PC-9 (cell line): ENCODE results near the gene RAET1E. TPM values are rescaled to one million over a fixed set of nuclear protein-coding genes. Genes with fewer than 3 reads are reported as not detected.

ENCODE experiments used
- BruUV-seq: library from RNA; stranded (reverse); fragments of 400-500 nt; replicated peaks from 2 replicates; lab custom pipeline; 2021; lab: Mats Ljungman, UMichigan
- CTCF ChIA-PET: fragments of 300-600 bp; sonication (Branson Sonifier 250); formaldehyde crosslinking; loops from one replicate; lab custom pipeline; 2022; ENCODE audit warnings: antibody characterized with exemption; lab: Charles Lee
- POLR2A ChIA-PET: fragments of 300-600 bp; sonication (Branson Sonifier 250); formaldehyde crosslinking; loops from one replicate; lab custom pipeline; 2022; ENCODE audit warnings: antibody characterized with exemption; ENCODE audit not compliant: unreplicated experiment; lab: Charles Lee
- DNase-seq, 2 experiments: peaks; one replicate each; pipeline versions ENCODE4 v3.0.0 to v3.0.0-alpha.2; 2015 to 2022; ENCODE audit warnings: mixed read lengths in 1 of 2
- H2AFZ ChIP-seq: fragments of 200-600 bp; sonication (generic); 2 replicates; pipeline ENCODE4 v1.8.1; 2017; ENCODE audit warnings: antibody characterized with exemption
- H3F3A ChIP-seq: fragments of 200-600 bp; sonication (generic); 2 replicates; pipeline ENCODE4 v1.8.1; 2017; ENCODE audit warnings: antibody characterized with exemption, mild to moderate bottlenecking, low read depth; ENCODE audit not compliant: insufficient read depth
- H3K27ac ChIP-seq: fragments of 200-600 bp; sonication (generic); 2 replicates; pipeline ENCODE4 v1.6.1; 2016; ENCODE audit warnings: mixed run types
- H3K27me3 ChIP-seq: fragments of 200-600 bp; sonication (generic); 2 replicates; pipeline ENCODE4 v1.6.1; 2016; ENCODE audit warnings: low read depth, mixed run types; ENCODE audit not compliant: insufficient read depth
- H3K36me3 ChIP-seq: fragments of 200-600 bp; sonication (generic); 2 replicates; pipeline ENCODE4 v1.6.1; 2016; ENCODE audit warnings: low read depth, mixed run types
- H3K4me1 ChIP-seq: fragments of 200-600 bp; sonication (generic); replicated peaks from 2 replicates; pipeline ENCODE4 v1.6.1; 2016; ENCODE audit warnings: mixed run types; ENCODE audit not compliant: insufficient read depth
- H3K4me2 ChIP-seq: fragments of 200-600 bp; sonication (generic); 2 replicates; pipeline ENCODE4 v1.6.1; 2017; ENCODE audit warnings: mixed run types
- H3K4me3 ChIP-seq: fragments of 200-600 bp; sonication (generic); 2 replicates; pipeline ENCODE4 v1.6.1; 2016; ENCODE audit warnings: mixed run types
- H3K79me2 ChIP-seq: fragments of 200-600 bp; sonication (generic); 2 replicates; pipeline ENCODE4 v1.6.1; 2017; ENCODE audit warnings: low read depth, mixed run types
- H3K9me2 ChIP-seq: fragments of 200-600 bp; sonication (generic); 2 replicates; pipeline ENCODE4 v1.8.1; 2017; ENCODE audit warnings: mild to moderate bottlenecking; ENCODE audit not compliant: insufficient read depth
- H3K9me3 ChIP-seq: fragments of 200-600 bp; sonication (generic); 2 replicates; pipeline ENCODE4 v1.8.1; 2016; ENCODE audit warnings: low read depth; ENCODE audit not compliant: insufficient read depth
- H4K20me1 ChIP-seq: fragments of 200-600 bp; sonication (generic); 2 replicates; pipeline ENCODE4 v1.8.1; 2017; ENCODE audit not compliant: insufficient read depth
- EZH2 ChIP-seq: fragments of 200-600 bp; sonication (generic); IDR thresholded peaks from 2 replicates; pipeline ENCODE4 v1.8.0; 2017; ENCODE audit warnings: antibody characterized with exemption, low read depth
- intact Hi-C: fragments of 100-400 bp; cut with micrococcal nuclease; formaldehyde crosslinking; loops from one replicate; pipeline ENCODE4 v1.10.0; 2022; ENCODE audit not compliant: unreplicated experiment
- total RNA-seq: library from RNA; stranded (reverse); gene quantifications from 2 replicates; pipeline ENCODE4 v1.2.3, GENCODE V29; 2021
- TF ChIP-seq, protein P1 (sequence below): fragments of 200-600 bp; sonication (generic); conservative IDR thresholded peaks from 2 replicates; pipeline ENCODE4 v1.6.1; 2017; ENCODE audit warnings: mixed run types, antibody characterized with exemption, mild to moderate bottlenecking, moderate library complexity

Gene RAET1E
- total RNA-seq, 1 experiment from 2014 or later, result 0.20 TPM

DNA sequence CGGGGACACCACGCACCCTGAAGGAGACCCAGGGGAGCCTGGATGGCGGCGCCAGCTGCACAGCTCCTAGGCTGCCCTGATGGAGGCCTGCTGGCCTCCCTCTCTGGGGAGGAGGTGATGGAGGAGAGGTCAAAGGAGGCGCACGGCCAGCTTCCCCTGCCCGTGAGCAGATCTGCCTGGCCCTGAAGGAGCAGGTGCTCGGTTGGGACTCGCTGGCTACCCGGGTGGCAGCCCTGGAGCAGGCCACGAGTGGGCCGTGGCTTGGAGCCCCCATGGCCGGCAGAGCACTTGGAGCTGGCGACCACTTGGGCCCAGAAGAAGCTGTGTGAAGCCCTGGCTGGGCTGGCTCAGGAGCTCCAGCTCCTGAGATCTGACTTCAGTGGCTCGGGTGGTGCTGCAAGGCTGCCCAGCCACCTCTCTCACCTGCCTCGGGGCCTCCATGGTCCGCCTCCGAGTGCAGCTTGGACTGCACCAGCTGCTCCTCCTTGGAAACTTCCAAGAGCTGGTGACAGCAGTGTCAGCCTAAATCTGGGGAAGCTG is 7.5 kb upstream of the RAET1E start:
- H2AFZ ChIP-seq, result no peak overlapping the region
- no peaks in the 10 kb centered on the region for H3K79me2 ChIP-seq
- TF ChIP-seq, protein P1, sequence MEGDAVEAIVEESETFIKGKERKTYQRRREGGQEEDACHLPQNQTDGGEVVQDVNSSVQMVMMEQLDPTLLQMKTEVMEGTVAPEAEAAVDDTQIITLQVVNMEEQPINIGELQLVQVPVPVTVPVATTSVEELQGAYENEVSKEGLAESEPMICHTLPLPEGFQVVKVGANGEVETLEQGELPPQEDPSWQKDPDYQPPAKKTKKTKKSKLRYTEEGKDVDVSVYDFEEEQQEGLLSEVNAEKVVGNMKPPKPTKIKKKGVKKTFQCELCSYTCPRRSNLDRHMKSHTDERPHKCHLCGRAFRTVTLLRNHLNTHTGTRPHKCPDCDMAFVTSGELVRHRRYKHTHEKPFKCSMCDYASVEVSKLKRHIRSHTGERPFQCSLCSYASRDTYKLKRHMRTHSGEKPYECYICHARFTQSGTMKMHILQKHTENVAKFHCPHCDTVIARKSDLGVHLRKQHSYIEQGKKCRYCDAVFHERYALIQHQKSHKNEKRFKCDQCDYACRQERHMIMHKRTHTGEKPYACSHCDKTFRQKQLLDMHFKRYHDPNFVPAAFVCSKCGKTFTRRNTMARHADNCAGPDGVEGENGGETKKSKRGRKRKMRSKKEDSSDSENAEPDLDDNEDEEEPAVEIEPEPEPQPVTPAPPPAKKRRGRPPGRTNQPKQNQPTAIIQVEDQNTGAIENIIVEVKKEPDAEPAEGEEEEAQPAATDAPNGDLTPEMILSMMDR, result no peak
- no peak for TF ChIP-seq EZH2
- no peaks in the 10 kb centered on the region for H3K27me3 ChIP-seq
- H3K4me1 ChIP-seq, result no peaks in the 10 kb centered on the region
- no peaks in the 10 kb centered on the region for H3K9me2 ChIP-seq
- DNase-seq, result no peak
- CTCF ChIA-PET, result no interaction called here
- H3F3A ChIP-seq, result no peaks in the 10 kb centered on the region
- H3K27ac ChIP-seq, result no peak overlapping the region
- H3K36me3 ChIP-seq, result no peaks in the 10 kb centered on the region
- intact Hi-C loops, result no loop called here
- H3K4me3 ChIP-seq, result no peak overlapping the region
- no peak overlapping the region for H3K4me2 ChIP-seq
- no peaks in the 10 kb centered on the region for H4K20me1 ChIP-seq
- no TSS peak for BruUV-seq
- POLR2A ChIA-PET, result no interaction called here
- no peaks in the 10 kb centered on the region; the same call in 1 of the 2 replicates for H3K9me3 ChIP-seq

DNA sequence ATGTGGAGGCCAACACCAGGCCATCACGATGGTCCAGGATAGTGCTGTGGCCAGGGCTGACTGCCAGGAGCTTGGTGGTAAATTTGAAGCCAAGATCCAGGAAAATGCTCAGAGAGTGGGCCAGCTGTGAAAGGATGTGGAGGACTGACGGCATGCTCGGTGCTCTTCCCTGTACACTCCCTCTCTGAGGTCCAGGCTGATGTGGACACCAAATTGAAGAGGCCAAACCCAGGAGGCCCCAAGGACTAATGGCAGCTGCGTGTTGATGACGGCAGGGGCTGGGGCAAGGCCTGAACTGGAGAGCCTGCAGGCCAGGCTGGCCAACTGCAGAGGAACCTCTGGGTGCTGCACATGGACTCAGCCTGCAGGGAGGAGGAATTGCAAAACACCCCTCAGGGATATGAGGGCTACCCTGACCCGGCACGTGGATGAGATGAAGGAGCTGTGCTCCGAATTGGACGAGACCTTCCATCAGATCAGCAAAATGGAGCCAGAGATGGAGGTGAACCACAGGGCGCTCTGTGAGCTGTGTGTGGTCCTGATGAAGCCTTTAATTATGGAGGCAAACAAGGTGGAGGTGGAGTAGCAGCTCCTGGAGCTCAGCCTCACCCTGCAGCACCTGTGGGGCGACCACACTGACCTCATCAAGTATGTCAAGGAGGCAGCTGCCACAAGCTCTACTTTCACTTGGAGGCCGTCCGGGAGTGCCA is 6.9 kb upstream of the RAET1E start:
- H3K36me3 ChIP-seq, result no peaks in the 10 kb centered on the region
- H3K4me2 ChIP-seq, result no peak overlapping the region
- no peaks in the 10 kb centered on the region; the same call in 1 of the 2 replicates for H3K9me3 ChIP-seq
- CTCF ChIA-PET, result interaction anchor here (0.6 kb wide), 1 partner anchor 10 kb away, joined by 3 read pairs; no protein-coding TSS in a partner anchor
- no peak for TF ChIP-seq EZH2
- TF ChIP-seq, protein P1, result no peak
- no peaks in the 10 kb centered on the region for H4K20me1 ChIP-seq
- no peaks in the 10 kb centered on the region for H3K9me2 ChIP-seq
- H3K27ac ChIP-seq, result no peak overlapping the region
- no peak for DNase-seq
- intact Hi-C loops, result no loop called here
- no TSS peak for BruUV-seq
- H3K4me3 ChIP-seq, result no peak overlapping the region
- no peaks in the 10 kb centered on the region for H3K4me1 ChIP-seq
- H2AFZ ChIP-seq, result no peak overlapping the region
- H3K79me2 ChIP-seq, result no peaks in the 10 kb centered on the region
- no peaks in the 10 kb centered on the region for H3F3A ChIP-seq
- no peaks in the 10 kb centered on the region for H3K27me3 ChIP-seq
- POLR2A ChIA-PET, result no interaction called here

DNA sequence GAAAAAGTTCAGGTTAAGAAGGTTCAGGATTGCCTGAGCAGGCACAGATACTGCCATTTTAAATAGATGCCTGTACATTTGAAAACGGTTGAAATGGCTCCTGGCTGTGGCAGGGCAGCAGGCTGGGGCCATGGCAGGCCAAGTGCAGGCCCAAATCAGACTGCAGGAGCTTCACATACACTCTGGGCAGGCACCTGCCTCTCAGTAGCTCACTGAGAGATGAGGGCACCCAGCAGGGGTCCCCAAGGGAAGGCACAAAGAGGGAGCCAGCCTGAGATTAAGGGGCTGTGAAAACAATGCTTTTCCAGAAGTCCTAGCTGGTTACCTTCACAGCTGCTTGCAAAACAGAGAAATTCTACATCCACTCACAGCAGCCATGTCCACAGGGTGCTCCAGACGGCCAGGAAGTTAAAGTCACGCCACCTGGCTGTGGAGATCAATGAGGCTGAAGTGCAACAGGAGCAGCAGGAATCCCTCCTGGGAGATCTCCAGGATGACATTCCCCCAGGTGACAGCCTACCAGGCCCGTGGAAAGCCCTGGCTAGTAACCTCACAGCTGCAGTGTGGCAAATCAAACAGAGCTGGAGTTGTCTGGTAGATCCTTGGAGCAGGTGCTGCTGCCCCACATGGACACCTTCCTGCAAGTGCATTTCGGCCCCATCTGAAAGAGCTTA is 6.2 kb upstream of the RAET1E start:
- Histone ChIP-seq H3K79me2 (no peaks in the 10 kb centered on the region), H3K9me3 (no peaks in the 10 kb centered on the region; the same call in 1 of the 2 replicates), H3K9me2 (no peaks in the 10 kb centered on the region), H3K27me3 (no peaks in the 10 kb centered on the region), H3K4me3 (no peak overlapping the region), H2AFZ (no peak overlapping the region), H4K20me1 (no peaks in the 10 kb centered on the region), H3F3A (no peaks in the 10 kb centered on the region), H3K4me2 (no peak overlapping the region), H3K4me1 (no peaks in the 10 kb centered on the region), H3K27ac (no peak overlapping the region), H3K36me3 (no peaks in the 10 kb centered on the region)
- no TSS peak for BruUV-seq
- TF ChIP-seq, protein P1, result no peak
- TF ChIP-seq EZH2, result no peak
- ChIA-PET CTCF (interaction anchor here (0.6 kb wide), 1 partner anchor 9 kb away, joined by 3 read pairs; no protein-coding TSS in a partner anchor), POLR2A (no interaction called here)
- DNase-seq, result no peak
- intact Hi-C loops, result no loop called here
